SK-N-SH (cell line): ENCODE data around the gene AGTRAP. TPM values are rescaled to one million over a fixed set of nuclear protein-coding genes. Genes with fewer than 3 reads are reported as not detected.
A peak's percentile ranks its signal among the peaks of the same experiment; 100 is the strongest.

ENCODE experiments used
- CTCF ChIA-PET: fragments of 300-600, 350-600 bp; formaldehyde crosslinking; extraction: SDS; loops from one replicate; lab custom pipeline; 2021; lab: Yijun Ruan, JAX
- POLR2A ChIA-PET: fragments of 350-600 bp; sonication (Branson Sonifier 250); formaldehyde crosslinking; extraction: SDS; loops from one replicate; lab custom pipeline; 2020; ENCODE audit warnings: antibody characterized with exemption, inconsistent platforms; lab: Yijun Ruan, JAX
- DNase-seq: peaks from one replicate; pipeline ENCODE4 v3.0.0; 2012
- H2AFZ ChIP-seq: fragments of 200-600 bp; sonication (generic); 2 replicates; pipeline ENCODE4 v1.8.1; 2016; ENCODE audit warnings: antibody characterized with exemption, mild to moderate bottlenecking, low read depth
- H3F3A ChIP-seq: fragments of 200-600 bp; sonication (generic); replicated peaks from 2 replicates; pipeline ENCODE3; 2016; ENCODE audit warnings: antibody characterized with exemption, mild to moderate bottlenecking; ENCODE audit not compliant: insufficient read depth
- H3K27ac ChIP-seq, 2 experiments: fragments of 200-500 bp in 1 of 2; fragments of 200-600 bp in 1 of 2; sonication (Bioruptor generic) in 1 of 2; sonication (generic), shearing (Covaris generic) in 1 of 2; 2 replicates each; pipeline versions ENCODE4 v1.5.1 to v1.6.1; 2014 to 2016; ENCODE audit warnings: low read depth in 2 of 2, inconsistent platforms in 1 of 2, low read length in 1 of 2, mild to moderate bottlenecking in 1 of 2, mixed read lengths in 1 of 2
- H3K27me3 ChIP-seq: fragments of 200-600 bp; sonication (generic), shearing (Covaris generic); 2 replicates; pipeline ENCODE4 v1.6.1; 2016; ENCODE audit warnings: mixed run types; ENCODE audit not compliant: insufficient read depth
- H3K36me3 ChIP-seq, 2 experiments: fragments of 200-500 bp in 1 of 2; fragments of 200-600 bp in 1 of 2; sonication (Bioruptor generic) in 1 of 2; sonication (generic) in 1 of 2; replicated peaks in 1 of 2; 2 replicates each; pipeline versions ENCODE3 to v1.5.1; 2014 to 2016; ENCODE audit warnings: low read length in 1 of 2, mild to moderate bottlenecking in 1 of 2; ENCODE audit not compliant: insufficient read depth in 2 of 2, control insufficient read depth in 1 of 2
- H3K4me1 ChIP-seq, 2 experiments: fragments of 200-500 bp in 1 of 2; fragments of 200-600 bp in 1 of 2; sonication (Bioruptor generic) in 1 of 2; sonication (generic), shearing (Covaris generic) in 1 of 2; 2 replicates each; pipeline versions ENCODE4 v1.5.1 to v1.6.1; 2014 to 2016; ENCODE audit warnings: low read depth in 1 of 2, low read length in 1 of 2, mixed run types in 1 of 2; ENCODE audit not compliant: insufficient read depth in 2 of 2, control insufficient read depth in 1 of 2
- H3K4me2 ChIP-seq: fragments of 200-600 bp; sonication (generic), shearing (Covaris generic); 2 replicates; pipeline ENCODE4 v1.6.1; 2017; ENCODE audit warnings: mixed run types
- H3K4me3 ChIP-seq, 2 experiments: fragments of 200-500 bp in 1 of 2; fragments of 200-600 bp in 1 of 2; sonication (Bioruptor generic) in 1 of 2; sonication (generic), shearing (Covaris generic) in 1 of 2; 2 replicates each; pipeline versions ENCODE4 v1.5.1 to v1.8.1; 2014 to 2016; ENCODE audit warnings: low read depth in 2 of 2, inconsistent platforms in 1 of 2, low read length in 1 of 2, mild to moderate bottlenecking in 1 of 2, mixed read lengths in 1 of 2, moderate library complexity in 1 of 2
- H3K79me2 ChIP-seq: fragments of 200-600 bp; sonication (generic); 2 replicates; pipeline ENCODE4 v1.8.1; 2017; ENCODE audit warnings: mild to moderate bottlenecking; ENCODE audit not compliant: insufficient read depth
- H3K9ac ChIP-seq: fragments of 200-600 bp; sonication (generic); 2 replicates; pipeline ENCODE4 v1.6.1; 2017; ENCODE audit warnings: mixed run types
- H3K9me2 ChIP-seq: fragments of 200-600 bp; sonication (generic); 2 replicates; pipeline ENCODE4 v1.6.1; 2017; ENCODE audit warnings: mixed run types
- H3K9me3 ChIP-seq: fragments of 200-600 bp; sonication (generic); 2 replicates; pipeline ENCODE4 v1.6.1; 2017; ENCODE audit warnings: mixed run types, mild to moderate bottlenecking, moderate library complexity
- H4K20me1 ChIP-seq: fragments of 200-600 bp; sonication (generic); 2 replicates; pipeline ENCODE4 v1.6.1; 2017; ENCODE audit warnings: mild to moderate bottlenecking, mixed run types; ENCODE audit not compliant: insufficient read depth
- CTCF ChIP-seq: fragments of 200-600 bp; sonication (generic); IDR thresholded peaks from 2 replicates; pipeline ENCODE4 v1.6.1; 2017; ENCODE audit warnings: antibody characterized with exemption, mild to moderate bottlenecking, moderate library complexity
- ELF1 ChIP-seq: IDR thresholded peaks from 2 replicates; pipeline ENCODE4 v1.4.0; 2012
- EZH2phosphoT487 ChIP-seq: fragments of 200-600 bp; sonication (generic); IDR thresholded peaks from 2 replicates; pipeline ENCODE4 v1.6.1; 2017; ENCODE audit warnings: low read depth, mixed run types, mild to moderate bottlenecking, antibody characterized with exemption, moderate library complexity, borderline replicate concordance
- FOXM1 ChIP-seq: IDR thresholded peaks from 2 replicates; pipeline ENCODE4 v1.4.0; 2012; ENCODE audit warnings: low read depth, mild to moderate bottlenecking
- IRF3 ChIP-seq: fragments of 150-350 bp; IDR thresholded peaks from 2 replicates; pipeline ENCODE4 v1.6.1; 2016; ENCODE audit warnings: mild to moderate bottlenecking, low read depth, low read length
- MAX ChIP-seq: IDR thresholded peaks from 2 replicates; pipeline ENCODE4 v1.4.0; 2012; ENCODE audit warnings: low read depth
- MXI1 ChIP-seq: IDR thresholded peaks from 2 replicates; pipeline ENCODE4 v1.6.1; 2012; ENCODE audit warnings: mild to moderate bottlenecking, low read depth, low read length, improper control_type of control experiment
- RFX5 ChIP-seq: IDR thresholded peaks from 2 replicates; pipeline ENCODE4 v1.6.1; 2012; ENCODE audit warnings: mild to moderate bottlenecking, improper control_type of control experiment, low read length
- YY1 ChIP-seq: IDR thresholded peaks from 2 replicates; pipeline ENCODE4 v1.4.0; 2012; ENCODE audit warnings: low read depth, mild to moderate bottlenecking
- ZBTB33 ChIP-seq: IDR thresholded peaks from 2 replicates; pipeline ENCODE4 v1.4.0; 2012; ENCODE audit warnings: low read depth, borderline replicate concordance
- WGBS: methylation state at CpG from one replicate; pipeline ENCODE4 v1.1.6; 2017; ENCODE audit warnings: low lambda C conversion rate; 5-methylcytosine and 5-hydroxymethylcytosine counted together
- polyA plus RNA-seq, 3 experiments: library from polyadenylated mRNA; depleted of rRNA; stranded (reverse); fragments of >200 nt; gene quantifications; 2 replicates each; pipeline ENCODE4 v1.2.3, GENCODE V29; 2012

Gene AGTRAP
- polyA plus RNA-seq, 1 of the 3 experiments (the other 2 are of a cell fraction): 66.2 TPM

GRCh38 chr1:11707621-11708276 lies 28.2 kb upstream of the AGTRAP start:
- CTCF ChIA-PET: interaction anchor here (0.9 to 8.8 kb wide), 10 partner anchors 9 to 76 kb away, joined by 3 to 90 read pairs (median 6); partner anchors contain the start of gene FBXO6
- no peaks in the 10 kb centered on the region for H3F3A ChIP-seq
- H3K79me2 ChIP-seq: no peaks in the 10 kb centered on the region
- H3K9me3 ChIP-seq: no peaks in the 10 kb centered on the region
- peaks cover 0 to 8% of the 10 kb centered on the region in 2 experiments; a peak in 1 of 4 replicates for H3K4me1 ChIP-seq
- H3K4me2 ChIP-seq: no peak overlapping the region
- H4K20me1 ChIP-seq: no peaks in the 10 kb centered on the region
- TF ChIP-seq ELF1 (no peak), ZBTB33 (no peak), IRF3 (no peak), EZH2phosphoT487 (no peak), CTCF (no peak), RFX5 (no peak), MXI1 (peak; percentile 21; the same call in 1 of the 2 replicates)
- no peak overlapping the region for H3K4me3 ChIP-seq
- 58% methylated on average over 8 of the region's 17 CpGs for WGBS
- H3K9me2 ChIP-seq: no peaks in the 10 kb centered on the region
- POLR2A ChIA-PET: interaction anchor here (0.6 kb wide), 1 partner anchor 35 kb away, joined by 5 read pairs; no protein-coding TSS in a partner anchor
- H3K27me3 ChIP-seq: no peaks in the 10 kb centered on the region
- H3K36me3 ChIP-seq: no peaks in the 10 kb centered on the region
- DNase-seq: peak; percentile 74
- H3K27ac ChIP-seq: no peak overlapping the region
- H3K9ac ChIP-seq: no peak overlapping the region
- no peak overlapping the region for H2AFZ ChIP-seq

GRCh38 chr1:11708554-11709350 lies 27.2 kb upstream of the AGTRAP start:
- Histone ChIP-seq H3K36me3 (no peaks in the 10 kb centered on the region), H3K9ac (no peak overlapping the region), H3K4me1 (peaks cover 0 to 8% of the 10 kb centered on the region in 2 experiments; a peak in 1 of 4 replicates), H2AFZ (no peak overlapping the region), H3K79me2 (no peaks in the 10 kb centered on the region), H3K4me2 (no peak overlapping the region), H3F3A (no peaks in the 10 kb centered on the region), H3K27ac (no peak overlapping the region), H3K27me3 (no peaks in the 10 kb centered on the region), H4K20me1 (no peaks in the 10 kb centered on the region), H3K4me3 (no peak overlapping the region), H3K9me2 (no peaks in the 10 kb centered on the region), H3K9me3 (no peaks in the 10 kb centered on the region)
- DNase-seq: no peak
- no peak for TF ChIP-seq YY1
- TF ChIP-seq FOXM1: no peak
- no peak for TF ChIP-seq MAX
- no peak for TF ChIP-seq IRF3
- no peak for TF ChIP-seq MXI1
- POLR2A ChIA-PET: interaction anchor here (0.6 kb wide), 1 partner anchor 36 kb away, joined by 5 read pairs; no protein-coding TSS in a partner anchor
- 65% methylated on average over 10 of the region's 11 CpGs for WGBS
- CTCF ChIA-PET: interaction anchor here (1.0 to 8.8 kb wide), 10 partner anchors 8 to 63 kb away, joined by 3 to 90 read pairs (median 7); partner anchors contain the start of gene FBXO6
